K562 (cell line): Measurements from ENCODE around the gene KLHL13.

Experiments used
- ARNT ChIP-seq, 2 experiments: fragments of 450-650 bp; IDR thresholded peaks; 2 replicates each; pipeline ENCODE4 v1.6.1; 2016; ENCODE audit warnings: mild to moderate bottlenecking in 1 of 2
- CEBPB ChIP-seq: fragments of 450-650 bp; IDR thresholded peaks from 2 replicates; pipeline ENCODE4 v1.6.1; 2016; ENCODE audit warnings: missing genetic modification characterization, missing compliant biosample characterization

DNA sequence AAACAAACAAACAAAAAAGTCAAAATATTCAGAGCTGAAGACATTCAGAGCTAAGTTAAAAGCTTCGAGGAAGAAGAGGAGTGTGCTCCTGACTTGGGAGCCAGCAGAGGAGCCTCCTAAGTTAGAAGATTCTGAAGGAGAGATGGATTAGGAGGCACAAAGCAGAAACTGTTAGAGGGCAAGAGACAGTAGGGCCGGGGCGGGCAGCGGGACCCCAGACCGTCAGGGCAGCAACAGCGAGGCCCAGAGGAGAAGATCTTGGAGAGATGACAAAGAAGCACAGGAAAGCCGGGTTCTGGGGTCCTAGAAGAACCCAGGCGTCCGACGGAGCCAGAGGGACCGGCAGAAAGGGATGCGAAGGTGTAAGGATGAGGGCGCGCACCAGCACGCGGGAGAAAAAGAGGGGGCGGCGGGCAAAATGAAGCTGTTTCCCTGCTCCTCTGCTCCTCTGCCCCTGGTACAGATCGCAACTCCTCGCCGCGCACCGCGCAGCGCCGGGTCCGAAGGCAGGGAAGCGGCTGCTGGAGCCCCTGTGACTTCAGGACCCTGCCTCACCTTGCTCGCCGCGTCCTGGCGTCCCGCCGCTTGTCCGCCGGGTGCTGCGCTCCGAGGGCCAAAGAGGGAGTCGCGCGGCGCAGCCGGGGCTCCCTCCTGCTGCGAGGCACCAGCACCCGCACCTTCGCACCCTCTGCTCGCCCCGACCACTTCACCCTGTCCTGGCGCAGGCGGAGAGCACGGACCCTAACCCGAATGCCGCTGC, 477 bp downstream of the KLHL13 start:
- TF ChIP-seq ARNT (IDR thresholded peaks at IDR 0.05) (no peak), CEBPB (tag) (no peak)
